ENCODE data around the gene DSCAM. TPM values are rescaled to one million over a fixed set of nuclear protein-coding genes. Genes with fewer than 3 reads are reported as not detected.

The DSCAM gene
- total and polyA plus RNA-seq, 10 donors: 0.02 to 2.7 (median 2.0) TPM

- WGBS, 5 donors: 77 to 92% (median 91%) methylated on average over 2 of the region's 2 CpGs
- H3K27me3 ChIP-seq (replicated peaks in 1 of 7): no peaks in the 10 kb centered on the region
- TF ChIP-seq CTCF (IDR thresholded peaks at IDR 0.05 in 8 of 11, conservative IDR thresholded peaks at IDR 0.05 in 3 of 11): no peak
- DNase-seq: no peak
- H3K4me3 ChIP-seq: no peak overlapping the region
- no peaks in the 10 kb centered on the region for H3K4me1 ChIP-seq
- H3K9me3 ChIP-seq: peaks cover 0 to 6% (median 0%) of the 10 kb centered on the region in 8 donors
- H3K27ac ChIP-seq: no peak overlapping the region
- no peaks in the 10 kb centered on the region for H3K36me3 ChIP-seq
- intact Hi-C loops (cut with DNase I; ENCODE audit: low total_unique reads): no loop called here
These were observed 339.0 kb downstream of the DSCAM start for GRCh38 chr21:40507978-40508377.

- Histone ChIP-seq H3K4me1 (no peaks in the 10 kb centered on the region), H3K27ac (no peak overlapping the region), H3K36me3 (no peaks in the 10 kb centered on the region), H3K9me3 (no peaks in the 10 kb centered on the region), H3K4me3 (no peak overlapping the region), H3K27me3 (replicated peaks in 1 of 7) (no peaks in the 10 kb centered on the region)
- 68 to 89% (median 81%) methylated on average over 5 of the region's 5 CpGs for WGBS, 5 donors
- TF ChIP-seq CTCF (IDR thresholded peaks at IDR 0.05 in 8 of 11, conservative IDR thresholded peaks at IDR 0.05 in 3 of 11) (no peak), POLR2A (IDR thresholded peaks at IDR 0.05) (no peak), POLR2AphosphoS5 (IDR thresholded peaks at IDR 0.05) (no peak)
- DNase-seq: no peak
- intact Hi-C loops (cut with DNase I; ENCODE audit: low total_unique reads): no loop called here
These were observed 341.3 kb downstream of the DSCAM start for GRCh38 chr21:40505681-40506080.

GRCh38 chr21:40505244-40505643, 341.7 kb downstream of the DSCAM start:
- intact Hi-C loops (cut with DNase I; ENCODE audit: low total_unique reads): no loop called here
- Histone ChIP-seq H3K4me1 (no peaks in the 10 kb centered on the region), H3K4me3 (no peak overlapping the region), H3K36me3 (no peaks in the 10 kb centered on the region), H3K27me3 (replicated peaks in 1 of 7) (no peaks in the 10 kb centered on the region), H3K9me3 (no peaks in the 10 kb centered on the region), H3K27ac (no peak overlapping the region)
- DNase-seq: no peak
- TF ChIP-seq POLR2A (IDR thresholded peaks at IDR 0.05) (no peak), POLR2AphosphoS5 (IDR thresholded peaks at IDR 0.05) (no peak)

GRCh38 chr21:40504825-40505224, 342.1 kb downstream of the DSCAM start:
- no peak for DNase-seq
- no peak overlapping the region for H3K4me3 ChIP-seq
- WGBS, 5 donors: 63 to 80% (median 73%) methylated on average over 1 of the region's 1 CpG
- TF ChIP-seq POLR2AphosphoS5 (IDR thresholded peaks at IDR 0.05) (no peak), CTCF (IDR thresholded peaks at IDR 0.05 in 8 of 11, conservative IDR thresholded peaks at IDR 0.05 in 3 of 11) (no peak), POLR2A (IDR thresholded peaks at IDR 0.05) (no peak)
- no peak overlapping the region for H3K27ac ChIP-seq
- H3K9me3 ChIP-seq: no peaks in the 10 kb centered on the region
- intact Hi-C loops (cut with DNase I; ENCODE audit: low total_unique reads): no loop called here
- H3K27me3 ChIP-seq (replicated peaks in 1 of 7): no peaks in the 10 kb centered on the region
- H3K4me1 ChIP-seq: no peaks in the 10 kb centered on the region
- H3K36me3 ChIP-seq: no peaks in the 10 kb centered on the region

- TF ChIP-seq CTCF (IDR thresholded peaks at IDR 0.05 in 8 of 11, conservative IDR thresholded peaks at IDR 0.05 in 3 of 11) (no peak), POLR2AphosphoS5 (IDR thresholded peaks at IDR 0.05) (no peak), POLR2A (IDR thresholded peaks at IDR 0.05) (no peak)
- Histone ChIP-seq H3K27ac (no peak overlapping the region), H3K9me3 (peaks cover 0 to 27% (median 24%) of the 10 kb centered on the region in 8 donors), H3K4me3 (no peak overlapping the region), H3K27me3 (replicated peaks in 1 of 7) (no peaks in the 10 kb centered on the region), H3K4me1 (no peaks in the 10 kb centered on the region), H3K36me3 (no peaks in the 10 kb centered on the region)
- intact Hi-C loops (cut with DNase I; ENCODE audit: low total_unique reads): no loop called here
- DNase-seq: no peak
These were observed 350.8 kb downstream of the DSCAM start for GRCh38 chr21:40496116-40496515.

All from spleen (tissue), 11 donors.